ENCODE data around the gene GRIN2C.
A peak's percentile ranks its signal among the peaks of the same experiment; 100 is the strongest.

Gene GRIN2C

DNA sequence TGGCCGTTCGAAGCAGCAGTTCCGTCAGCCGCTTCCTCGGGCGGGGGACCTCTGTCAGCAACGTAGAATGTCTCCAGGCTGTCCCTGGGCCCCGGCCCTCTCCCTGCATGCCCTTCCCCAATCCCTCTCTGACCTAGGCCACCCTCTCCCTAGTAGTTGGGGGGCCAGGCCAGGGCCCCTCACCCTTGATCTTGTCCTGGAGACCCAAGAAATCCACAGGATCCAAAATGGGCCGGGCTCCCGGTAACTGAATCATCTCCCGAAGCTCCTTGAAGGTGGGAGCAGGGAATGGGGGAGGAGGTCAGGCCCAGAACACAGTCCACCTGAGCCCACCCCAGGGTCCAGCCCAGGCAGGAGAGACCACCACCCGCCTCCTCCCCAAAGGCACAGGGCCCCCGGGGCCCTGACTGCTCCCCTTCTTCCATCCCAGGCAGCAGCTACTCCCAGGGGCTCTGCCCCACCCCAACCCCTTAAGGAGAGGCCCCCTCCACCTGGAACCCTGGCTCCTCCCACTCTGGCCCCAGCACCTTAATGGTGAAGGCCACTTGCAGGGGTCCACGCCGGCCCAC lies 4.7 kb upstream of the GRIN2C start:
- DNase-seq (ENCODE audit: low read depth in 2 of 2): no peak

DNA sequence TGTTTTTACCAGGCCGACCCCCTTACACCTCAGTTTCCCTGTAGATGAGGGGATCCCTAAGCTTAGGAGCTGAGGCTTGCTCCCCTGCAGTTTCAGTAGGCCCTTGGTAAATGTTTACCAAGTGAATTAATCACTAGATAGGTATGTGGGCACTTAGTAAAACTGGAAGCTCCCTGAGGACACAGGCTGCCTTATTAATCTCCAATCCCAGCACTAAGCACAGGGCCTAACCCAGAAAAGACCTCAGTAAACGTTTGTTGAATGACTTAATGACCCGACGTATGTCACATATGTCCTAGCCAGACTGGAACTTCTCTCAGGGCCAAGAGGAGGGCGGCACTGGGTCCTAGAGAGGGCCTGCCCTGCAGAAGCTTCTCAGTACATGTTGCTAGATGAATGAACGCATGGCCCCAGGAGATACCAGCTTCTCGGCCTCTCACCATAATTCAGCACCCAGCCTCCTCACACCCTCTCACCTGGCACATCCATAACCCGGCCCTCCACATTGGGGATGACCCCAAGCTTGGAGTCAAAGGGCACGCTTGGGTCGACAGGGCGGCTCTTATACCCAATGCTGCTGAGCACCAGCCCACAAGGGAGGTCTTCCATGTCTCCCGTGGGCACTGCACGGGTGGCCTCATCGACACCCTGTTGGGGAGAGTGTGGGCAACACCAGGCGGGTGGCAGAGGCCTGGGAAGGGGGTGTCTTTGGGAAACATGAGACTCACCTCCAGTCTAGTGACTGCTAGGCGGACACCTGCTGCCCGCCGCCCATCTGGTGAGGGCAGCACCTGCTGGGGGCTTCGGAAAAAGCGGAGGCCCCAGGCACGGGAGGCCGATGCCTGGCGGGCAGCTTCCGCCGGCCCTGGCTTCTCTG lies 4.0 kb upstream of the GRIN2C start:
- DNase-seq (ENCODE audit: low read depth in 2 of 2): no peak

DNA sequence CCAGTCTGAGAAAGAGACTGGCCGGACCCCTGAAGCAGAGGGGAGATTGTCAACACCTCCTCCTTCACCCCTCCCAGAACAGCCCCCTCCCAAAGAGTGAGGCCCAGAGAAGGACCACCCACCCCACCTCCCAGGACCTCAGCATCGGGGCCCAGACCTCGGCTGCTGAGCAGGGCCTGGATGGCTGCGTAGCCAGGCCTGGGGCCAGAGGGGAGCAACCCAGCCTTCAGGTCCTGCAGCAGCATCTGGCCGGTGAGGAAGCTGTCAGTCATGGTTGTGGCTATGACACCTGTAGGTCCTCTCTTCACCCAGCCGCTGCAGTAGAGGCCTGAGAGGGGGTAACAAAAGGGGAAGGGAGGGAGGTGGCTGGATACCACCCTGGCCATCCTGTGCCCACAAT lies 3.2 kb upstream of the GRIN2C start:
- no peak for DNase-seq (ENCODE audit: low read depth in 2 of 2)

DNA sequence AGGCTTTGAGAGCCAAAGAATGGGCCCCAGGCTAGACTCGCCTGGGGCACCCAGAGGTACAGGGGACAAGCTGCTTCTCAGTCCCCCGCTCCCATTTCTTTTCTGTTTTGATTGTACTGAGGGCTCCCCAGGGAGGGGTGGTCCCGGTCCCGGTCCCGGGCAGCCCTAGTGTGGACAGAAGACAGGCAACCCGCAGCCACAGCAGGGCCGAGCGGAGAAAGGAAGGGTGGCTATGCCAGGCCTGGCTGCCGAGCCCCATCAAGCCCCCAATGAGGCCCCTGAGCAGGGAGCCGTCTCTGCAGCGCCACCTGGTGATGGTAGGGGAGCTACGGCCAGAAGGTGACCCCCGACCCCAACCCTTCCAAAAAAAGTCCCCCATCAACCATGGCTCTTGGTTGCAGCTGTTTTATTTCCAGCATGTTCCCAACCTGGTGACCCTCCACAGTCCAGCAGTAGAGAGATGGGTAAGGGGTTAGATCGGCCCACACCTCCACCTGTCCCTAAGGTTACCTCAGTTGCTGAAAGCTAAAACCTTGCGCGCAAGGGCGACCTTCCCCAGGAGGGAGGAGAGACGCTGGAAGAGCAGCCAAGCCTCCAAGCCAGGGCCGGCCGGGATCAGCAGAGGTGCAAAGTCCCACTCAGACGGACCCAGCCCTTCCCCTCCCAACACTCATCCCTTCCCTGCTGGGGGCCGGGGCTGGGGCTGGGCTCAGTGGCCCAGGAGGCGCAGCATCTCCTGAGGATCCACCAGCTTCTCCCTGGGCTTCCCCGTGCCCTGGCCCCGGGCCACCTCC lies 2.6 kb upstream of the GRIN2C start:
- DNase-seq (ENCODE audit: low read depth in 2 of 2): peak; percentile 48 to 72

DNA sequence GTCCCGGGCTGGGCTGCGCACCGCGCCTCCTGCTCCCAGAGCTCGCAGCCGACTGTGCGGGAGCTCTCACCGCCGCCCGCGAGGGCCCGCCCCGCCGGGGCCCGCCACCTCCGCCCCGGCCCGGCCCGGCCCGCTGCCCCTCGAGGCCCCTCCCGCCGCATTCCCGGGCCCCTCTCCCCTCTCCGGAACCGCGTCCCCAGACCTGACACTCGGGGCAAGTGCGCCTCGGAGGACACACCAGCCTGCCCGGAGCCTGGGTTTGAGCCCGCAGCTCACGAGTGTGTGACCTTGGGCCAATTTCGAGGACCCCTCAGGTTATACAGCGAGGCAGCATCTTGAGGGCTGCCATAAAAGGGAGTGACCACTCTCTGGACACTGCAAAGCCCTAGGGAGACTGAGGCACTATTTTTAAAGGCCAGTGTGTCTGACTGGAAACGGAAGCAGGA lies 2.0 kb upstream of the GRIN2C start:
- DNase-seq (ENCODE audit: low read depth in 2 of 2): no peak

DNA sequence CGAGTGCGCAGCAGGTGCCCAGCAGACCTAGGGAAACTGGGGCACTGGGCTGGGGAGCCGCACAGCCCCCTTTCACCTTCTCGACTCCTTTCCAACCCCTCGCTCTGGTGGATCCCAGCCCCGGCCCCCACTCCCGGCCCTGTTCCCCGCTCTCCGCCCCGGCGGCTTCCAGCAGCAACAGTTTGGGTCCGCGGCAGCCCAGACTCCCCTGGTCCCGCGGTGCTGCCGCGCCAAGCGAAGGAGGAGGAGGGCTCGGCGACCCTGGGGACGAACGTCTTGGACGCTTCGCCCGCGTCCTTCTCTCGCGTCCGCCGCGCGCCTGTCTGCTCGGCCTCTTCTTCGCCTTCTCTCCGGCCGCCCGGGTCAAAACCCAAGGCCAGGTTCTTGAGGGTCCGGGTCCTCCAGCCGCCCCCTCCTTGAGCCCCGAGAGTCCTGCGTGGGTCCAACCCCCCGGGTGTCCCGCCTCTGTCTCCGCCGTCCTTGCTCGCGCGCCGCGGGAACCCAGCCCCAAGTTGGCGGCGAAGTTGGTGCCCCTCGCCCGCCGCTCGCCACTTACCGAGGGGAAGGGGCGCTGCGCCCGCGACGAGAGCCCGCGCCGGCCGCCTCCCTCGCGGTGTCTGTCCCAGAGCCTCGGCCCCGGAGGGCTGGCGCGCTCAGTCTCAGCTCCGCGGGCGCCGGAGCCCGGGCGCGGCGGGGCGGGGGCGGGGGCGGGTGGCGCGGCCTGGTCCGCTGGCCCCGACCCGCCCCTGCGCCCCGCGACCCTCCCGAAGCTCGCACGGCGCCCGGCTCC lies 1.4 kb upstream of the GRIN2C start:
- no peak for DNase-seq (ENCODE audit: low read depth in 2 of 2)

DNA sequence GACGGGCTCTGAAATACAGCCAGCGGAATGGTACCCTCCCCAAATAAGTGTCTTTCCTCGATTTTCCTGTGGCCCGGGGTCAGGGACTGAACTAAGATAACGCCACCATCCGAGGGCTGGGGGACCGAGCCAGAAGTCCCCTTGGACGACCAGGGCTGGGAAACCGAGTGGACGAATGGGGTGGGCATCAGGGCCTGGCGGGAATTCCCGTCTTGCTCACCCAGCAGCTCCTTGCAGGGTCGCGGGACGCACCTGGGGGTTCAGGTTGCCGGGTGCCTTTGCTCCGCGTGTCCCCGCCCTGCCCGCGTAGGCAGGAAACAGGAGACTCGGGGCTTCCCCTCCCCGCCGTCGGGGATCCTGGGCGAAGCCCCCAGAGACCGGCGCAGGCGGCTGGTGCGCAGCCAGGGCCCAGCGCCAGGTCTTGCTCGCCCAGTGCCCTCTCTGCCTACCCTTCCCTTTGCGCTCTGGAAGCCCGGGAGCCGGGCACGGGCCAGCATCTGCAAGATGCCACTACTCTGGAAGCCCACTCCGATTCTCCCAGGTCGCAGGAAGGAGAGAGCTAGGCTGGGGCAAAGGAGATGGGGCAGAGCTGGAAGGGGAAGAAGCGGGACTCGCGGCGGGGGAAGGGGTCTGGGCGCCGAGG lies 665 bp upstream of the GRIN2C start:
- DNase-seq (ENCODE audit: low read depth in 2 of 2): no peak

DNA sequence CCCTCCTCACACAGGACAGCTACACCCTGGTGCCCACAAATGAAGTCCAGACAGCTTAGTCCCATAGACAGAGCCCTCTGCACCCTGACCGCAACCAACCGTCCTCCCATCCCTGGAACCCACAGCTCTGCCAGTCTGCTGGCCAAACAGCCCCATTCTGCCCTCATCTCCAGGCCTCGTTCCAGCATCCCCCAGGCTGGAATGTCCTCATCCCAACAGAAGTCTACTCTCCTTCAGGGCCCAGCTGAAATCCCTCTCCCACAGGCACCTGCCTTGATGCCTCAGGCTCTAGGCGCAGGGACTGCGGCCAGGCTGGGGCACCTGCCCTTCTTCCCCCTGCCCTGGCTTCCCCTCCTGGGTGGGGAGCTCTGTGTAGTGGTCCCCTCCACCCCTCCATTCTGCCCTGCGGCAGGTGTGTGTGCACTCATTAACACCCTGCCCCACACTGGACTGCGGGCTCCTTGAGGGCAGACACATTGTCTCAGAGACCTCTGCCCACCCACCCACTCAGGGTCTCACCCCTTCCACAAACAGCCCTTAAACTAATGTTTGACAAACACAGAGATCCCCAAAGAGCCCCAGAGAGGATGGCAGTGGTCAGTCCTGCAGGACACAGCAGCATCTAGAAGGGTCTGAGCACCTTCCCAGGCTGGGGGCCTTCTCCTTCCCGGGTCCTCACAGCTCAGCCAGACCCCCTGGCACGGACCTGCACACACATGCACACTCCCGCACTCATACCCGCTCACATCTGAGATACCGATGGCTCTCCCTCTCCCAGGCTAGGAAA lies 820 bp downstream of the GRIN2C start:
- DNase-seq (ENCODE audit: low read depth in 2 of 2): no peak

DNA sequence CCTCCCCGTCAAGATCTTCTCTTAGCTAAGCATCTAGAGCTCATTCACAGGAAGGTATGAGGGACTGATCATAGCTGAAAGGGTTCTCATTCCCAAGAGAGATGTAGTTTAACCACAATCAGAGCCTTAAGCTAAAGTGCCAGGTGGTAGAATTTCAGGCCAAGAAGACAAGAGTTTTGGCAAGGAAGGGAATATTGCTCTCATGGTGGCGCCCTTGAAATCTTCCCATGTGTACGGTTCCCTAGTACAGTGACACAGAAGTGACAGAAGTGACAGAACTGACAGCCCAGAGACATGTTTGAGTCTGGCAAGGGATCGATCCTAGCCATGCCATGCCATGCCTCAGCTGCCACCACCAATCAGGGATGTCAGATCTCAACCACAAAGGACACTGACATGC lies 2.5 kb downstream of the GRIN2C start:
- DNase-seq (ENCODE audit: low read depth in 2 of 2): no peak

DNA sequence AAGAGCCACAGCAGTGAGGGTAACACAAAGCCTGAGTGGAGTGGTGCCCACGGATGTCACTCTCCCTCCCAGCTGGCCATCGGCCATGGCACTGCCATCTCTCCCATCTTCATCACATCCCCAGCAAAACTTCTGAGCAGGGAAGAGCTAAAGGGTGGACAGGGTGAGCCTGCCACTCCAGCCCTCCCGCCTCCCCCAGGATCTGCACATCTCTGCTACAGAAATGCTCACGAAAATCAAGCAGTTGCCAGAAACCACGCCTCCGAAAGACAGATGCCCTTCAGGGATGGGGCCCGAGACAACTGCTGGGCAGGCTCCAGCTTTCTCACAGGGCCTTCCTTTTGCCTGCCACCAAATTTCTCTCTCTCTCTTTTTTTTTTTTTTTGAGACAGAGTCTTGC lies 3.6 kb downstream of the GRIN2C start:
- DNase-seq (ENCODE audit: low read depth in 2 of 2): no peak

DNA sequence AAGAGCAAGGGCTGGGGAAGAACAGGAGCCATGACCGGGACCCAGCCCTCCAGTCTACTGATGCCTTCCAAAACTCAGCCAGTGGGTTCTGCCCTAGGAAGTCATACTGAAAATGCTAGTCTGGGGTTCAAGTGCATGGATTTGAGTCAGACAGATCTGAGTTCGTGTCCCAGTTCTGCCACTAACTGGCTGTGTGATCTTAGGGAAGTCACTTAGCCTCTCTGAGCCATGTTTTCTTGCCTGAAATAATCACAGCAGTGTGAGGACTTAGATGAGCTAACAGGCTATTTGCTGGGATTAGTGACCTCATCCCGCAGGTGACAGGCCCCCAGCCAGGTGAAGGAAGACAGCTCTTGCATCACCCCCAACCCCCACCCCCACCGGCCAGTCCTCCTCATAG lies 4.4 kb downstream of the GRIN2C start:
- no peak for DNase-seq (ENCODE audit: low read depth in 2 of 2)

DNA sequence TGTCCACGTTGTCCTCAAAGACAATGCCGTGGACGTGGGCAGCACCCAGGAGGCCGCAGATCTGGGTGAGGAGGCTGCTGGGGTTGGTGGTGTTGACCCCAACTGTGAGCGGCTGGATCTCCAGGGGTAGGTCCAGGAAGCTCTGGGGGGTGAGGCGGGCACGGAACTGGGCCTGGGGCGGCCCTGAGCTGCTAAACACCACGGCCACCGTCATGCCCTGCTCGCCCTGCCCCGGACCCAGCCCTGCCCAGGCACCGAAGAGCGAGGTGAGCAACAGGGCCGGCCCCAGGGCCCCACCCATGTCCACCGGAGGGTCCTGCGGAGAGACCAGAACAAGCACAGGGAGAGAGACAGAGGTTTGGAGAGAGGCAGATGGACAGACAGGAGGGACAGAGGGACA lies 4.9 kb downstream of the GRIN2C start:
- no peak for DNase-seq (ENCODE audit: low read depth in 2 of 2)

DNA sequence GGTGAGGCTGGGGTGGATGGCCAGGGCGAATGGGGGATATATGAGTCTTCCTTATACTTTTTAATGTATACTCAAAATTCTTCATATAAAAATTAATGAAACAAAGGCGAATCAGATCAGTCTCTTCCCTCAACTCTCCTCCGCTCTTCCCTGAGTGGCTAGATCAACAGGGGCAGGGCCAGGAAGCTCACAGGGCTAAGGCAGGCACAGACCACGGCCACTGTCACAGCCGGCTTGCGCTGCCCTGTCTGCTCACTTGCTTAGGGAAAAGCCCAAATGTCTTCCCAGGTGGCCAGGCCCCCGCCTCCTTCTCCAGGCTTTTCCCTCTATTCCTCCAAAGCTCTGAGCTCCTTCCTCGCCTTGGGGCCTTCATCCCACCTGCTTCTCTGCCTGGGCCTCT lies 6.0 kb downstream of the GRIN2C start:
- DNase-seq (ENCODE audit: low read depth in 2 of 2): no peak

DNA sequence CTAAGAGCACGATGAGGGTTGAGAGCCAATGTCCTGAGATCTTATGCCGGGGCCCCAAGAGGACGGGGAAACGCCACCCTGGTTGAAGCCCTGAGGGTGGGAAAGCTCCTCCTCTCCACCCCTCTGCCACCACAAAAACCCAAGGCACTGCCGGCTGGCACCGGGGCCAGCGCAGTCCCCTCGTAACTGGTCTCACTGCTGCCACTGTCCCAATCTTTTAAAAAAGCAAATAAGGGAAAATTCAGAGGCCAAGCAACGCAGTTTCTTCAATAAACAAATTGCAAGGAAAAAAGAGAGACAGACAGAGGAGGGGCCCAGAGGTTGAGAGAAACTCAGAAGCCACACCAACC lies 6.7 kb downstream of the GRIN2C start:
- DNase-seq (ENCODE audit: low read depth in 2 of 2): no peak

DNA sequence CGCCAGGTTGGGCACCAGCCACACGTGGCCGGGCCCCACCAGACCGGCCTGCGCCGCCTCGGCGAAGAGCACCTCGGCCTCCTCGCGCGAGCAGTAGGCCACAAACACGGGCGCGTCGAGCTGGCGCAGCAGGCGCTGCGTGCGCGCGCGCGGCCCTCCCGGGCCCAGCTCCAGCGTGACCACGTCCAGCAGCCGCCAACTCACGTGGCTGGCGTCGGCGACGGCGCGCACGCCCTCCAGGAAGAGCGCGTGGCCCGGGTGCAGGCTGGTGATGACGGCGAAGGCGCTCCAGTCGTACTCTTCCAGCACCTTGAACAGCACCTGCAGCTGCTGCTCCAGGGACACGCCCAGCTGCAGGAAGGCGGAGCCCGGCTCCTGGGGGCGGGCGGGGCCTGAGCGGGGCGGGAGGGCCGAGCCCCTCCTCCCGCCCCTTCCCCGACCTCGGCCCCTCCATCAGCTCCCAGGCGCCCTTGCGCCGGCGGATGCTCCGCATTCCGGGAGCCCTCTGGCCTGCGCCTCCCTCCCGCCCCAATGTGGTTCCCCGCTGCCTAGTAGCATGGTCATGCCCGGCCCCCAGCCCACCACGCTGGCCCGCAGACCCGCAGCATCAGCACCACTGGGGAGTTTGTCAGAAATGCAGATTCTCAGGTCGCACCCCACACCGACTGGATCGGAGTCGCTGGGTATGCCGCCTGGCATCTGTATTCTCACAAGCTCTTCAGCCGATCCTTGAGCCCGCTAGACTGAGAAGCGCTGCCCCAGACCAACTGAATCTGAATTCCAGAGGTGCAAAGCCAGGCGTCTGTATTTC lies 7.2 kb downstream of the GRIN2C start:
- peak; percentile 37 to 39 for DNase-seq (ENCODE audit: low read depth in 2 of 2)

DNA sequence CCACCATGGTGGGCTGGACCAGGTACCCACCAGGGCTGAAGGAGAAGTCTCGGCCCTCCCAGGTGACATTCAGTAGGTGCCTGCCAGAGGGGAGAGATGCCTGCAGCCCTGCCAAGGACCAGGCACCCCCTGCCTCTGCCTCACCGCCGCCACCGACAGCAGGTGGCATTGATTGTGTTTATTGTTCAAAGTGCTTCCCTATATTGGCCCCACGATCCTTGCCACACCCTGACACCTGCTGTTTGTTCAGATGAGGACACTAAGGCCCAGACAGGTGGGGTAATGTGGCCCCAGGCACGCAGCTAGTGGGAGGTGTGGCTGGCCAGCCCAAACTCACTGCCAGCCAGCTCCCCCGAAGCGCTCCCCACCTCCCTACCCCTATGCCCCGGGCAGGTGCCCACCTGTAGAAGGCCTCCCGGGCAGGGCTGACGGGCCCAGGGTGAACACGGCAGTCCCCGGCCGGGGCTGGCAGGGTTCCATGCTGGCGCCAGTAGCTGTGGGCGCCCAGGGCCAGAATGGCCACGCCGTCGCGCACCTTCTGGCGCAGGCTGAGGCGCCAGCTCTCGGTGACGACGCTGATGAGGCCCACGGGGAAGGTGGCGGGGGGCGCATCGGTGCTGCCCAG lies 8.0 kb downstream of the GRIN2C start:
- no peak for DNase-seq (ENCODE audit: low read depth in 2 of 2)

DNA sequence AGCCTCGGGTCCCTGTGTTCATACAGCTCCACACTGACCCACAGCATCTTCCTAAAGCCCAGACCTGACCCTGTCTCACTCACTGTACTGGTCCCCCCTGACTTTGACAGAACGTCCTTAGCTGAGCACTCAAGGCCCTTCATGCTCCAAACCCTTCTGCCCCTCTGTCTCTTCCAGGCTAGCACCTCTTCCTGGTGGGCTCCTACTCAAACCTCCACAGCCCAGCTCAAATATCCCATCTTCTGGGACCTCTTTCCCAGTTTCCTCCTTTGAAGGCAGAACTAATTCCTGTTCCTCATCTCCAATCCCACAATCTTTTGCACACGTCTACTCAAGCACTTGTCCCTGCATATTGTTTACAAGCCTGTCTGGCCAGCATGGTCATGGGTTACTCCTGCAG lies 8.8 kb downstream of the GRIN2C start:
- no peak for DNase-seq (ENCODE audit: low read depth in 2 of 2)

DNA sequence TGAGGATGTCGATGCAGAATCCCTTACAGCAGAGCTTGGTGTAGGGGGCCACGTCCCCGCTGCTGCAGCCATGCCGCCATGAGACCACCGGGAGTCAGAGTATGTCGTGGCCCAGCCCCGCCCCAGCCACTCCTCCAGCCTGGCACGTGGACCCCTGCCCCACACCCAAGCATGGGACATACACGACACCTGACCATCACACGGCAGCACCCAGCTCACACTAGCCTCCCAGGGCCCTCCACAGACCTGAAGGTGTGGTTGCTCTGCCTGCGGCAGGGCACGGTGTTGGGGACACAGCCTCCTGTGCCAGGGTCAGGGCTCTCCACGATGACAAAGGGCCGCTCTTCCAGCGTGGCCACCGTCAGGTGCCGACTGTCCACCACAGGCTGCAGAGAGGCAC lies 9.4 kb downstream of the GRIN2C start:
- DNase-seq (ENCODE audit: low read depth in 2 of 2): no peak

DNA sequence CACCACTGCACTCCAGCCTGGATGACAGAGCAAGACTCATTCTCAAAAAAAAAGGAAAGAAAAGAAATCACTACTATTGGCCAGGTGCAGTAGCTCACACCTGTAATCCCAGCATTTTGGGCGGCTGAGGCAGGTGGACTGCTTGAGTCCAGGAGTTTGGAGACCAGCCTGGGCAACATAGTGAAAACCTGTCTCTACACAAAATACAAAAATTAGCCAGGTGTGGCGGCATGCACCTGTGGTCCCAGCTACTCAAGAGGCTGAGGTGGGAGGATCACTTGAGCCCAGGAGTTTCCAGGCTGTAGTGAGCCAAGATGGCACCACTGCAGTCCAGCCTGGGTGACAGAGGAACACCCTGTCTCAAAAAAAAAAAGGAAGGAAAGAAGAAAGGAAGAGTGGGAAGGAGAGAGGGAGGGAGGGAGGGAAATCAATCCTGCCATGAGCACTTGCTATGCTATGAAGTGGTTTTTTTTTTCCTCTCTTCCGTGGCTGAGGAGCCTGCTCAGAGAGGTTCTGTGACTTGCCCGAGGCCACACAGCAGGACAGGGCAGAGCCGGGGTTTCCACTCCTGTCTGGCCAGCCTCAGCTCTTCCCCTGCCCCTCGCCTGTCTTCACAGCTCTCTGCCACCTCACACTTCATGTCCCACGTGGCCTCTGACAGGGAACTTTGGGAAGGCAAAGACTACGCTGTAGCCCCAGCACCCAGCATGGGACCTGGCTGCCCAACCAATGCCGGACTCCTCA lies 10.9 kb downstream of the GRIN2C start:
- DNase-seq (ENCODE audit: low read depth in 2 of 2): no peak
